Neural crest cell (in vitro differentiated cells): ENCODE measurements around the gene FHIT. TPM values are rescaled to one million over a fixed set of nuclear protein-coding genes. Genes with fewer than 3 reads are reported as not detected.

Experiments used
- DNase-seq: peaks from one replicate; pipeline ENCODE4 v3.0.0; 2021; ENCODE audit warnings: low read depth, mixed read lengths, low spot score
- H3K27ac Mint-ChIP-seq: one replicate; pipeline ENCODE4 v1.8.0; 2021; ENCODE audit warnings: mild to moderate bottlenecking, mixed read lengths; ENCODE audit not compliant: unreplicated experiment
- H3K27me3 Mint-ChIP-seq: 2 replicates; pipeline ENCODE4 v1.8.0; 2021; ENCODE audit warnings: low read depth, mild to moderate bottlenecking, mixed read lengths
- H3K36me3 Mint-ChIP-seq: 2 replicates; pipeline ENCODE4 v1.8.0; 2021; ENCODE audit warnings: low read depth, mild to moderate bottlenecking, mixed read lengths
- H3K4me1 Mint-ChIP-seq: 2 replicates; pipeline ENCODE4 v1.8.0; 2021; ENCODE audit warnings: mixed read lengths
- H3K4me3 Mint-ChIP-seq: one replicate; pipeline ENCODE4 v1.8.0; 2021; ENCODE audit warnings: mild to moderate bottlenecking, mixed read lengths
- H3K9me3 Mint-ChIP-seq: 2 replicates; pipeline ENCODE4 v1.8.0; 2021; ENCODE audit warnings: mixed read lengths
- total RNA-seq: library from RNA; stranded (reverse); gene quantifications from 2 replicates; pipeline ENCODE4 v1.2.1, GENCODE V29; 2021
- TF ChIP-seq, protein P1 (sequence below): fragments of 200-600 bp; sonication (generic); conservative IDR thresholded peaks from 2 replicates; pipeline ENCODE4 v1.5.0; 2021; ENCODE audit warnings: antibody characterized with exemption, mild to moderate bottlenecking

FHIT gene
- total RNA-seq, 1 donor from 2014 or later: 5.2 TPM

DNA sequence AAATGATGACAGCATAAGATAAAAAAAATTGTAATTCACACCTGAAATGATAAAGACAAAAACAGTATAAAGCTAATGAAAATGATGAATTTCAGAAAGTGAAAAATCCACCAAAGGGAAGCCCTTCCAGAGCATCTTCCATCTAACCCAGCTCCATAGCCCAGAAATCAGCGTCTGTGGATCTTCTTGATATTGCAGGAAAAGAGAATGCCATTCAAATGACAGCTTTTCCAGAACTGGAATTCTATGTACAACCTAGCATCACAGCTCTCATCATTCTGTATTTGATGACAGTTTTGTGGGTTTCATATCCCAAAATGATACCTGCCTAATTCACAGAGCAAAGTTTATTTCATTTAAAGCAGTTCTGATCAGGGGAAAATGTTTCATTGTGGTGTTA, 267.3 kb downstream of the FHIT start:
- Mint-ChIP-seq H3K27ac (no peak overlapping the region), H3K4me3 (no peak overlapping the region), H3K9me3 (peaks cover 19% of the 10 kb centered on the region)

DNA sequence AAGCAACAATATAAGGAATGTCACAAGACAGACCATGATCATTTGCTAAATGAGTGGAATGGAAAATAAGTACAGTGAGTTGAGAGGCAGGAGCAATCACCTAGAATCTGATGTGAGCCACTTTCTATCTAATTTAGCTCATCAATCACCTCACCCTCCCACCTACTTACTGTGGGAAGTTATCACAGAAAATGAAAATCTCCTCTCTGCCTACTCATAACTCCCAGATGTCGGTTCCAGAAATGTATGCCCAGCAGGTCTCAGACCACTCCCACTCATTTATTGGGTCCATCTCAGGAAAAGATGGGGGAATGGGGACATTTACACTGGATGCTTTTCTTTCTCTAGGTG, 270.9 kb downstream of the FHIT start:
- Mint-ChIP-seq H3K27ac (no peak overlapping the region), H3K4me3 (no peak overlapping the region), H3K9me3 (peaks cover 19% of the 10 kb centered on the region), H3K27me3 (no peaks in the 10 kb centered on the region), H3K4me1 (peaks cover 7% of the 10 kb centered on the region), H3K36me3 (peaks cover 19% of the 10 kb centered on the region)
- TF ChIP-seq, protein P1, sequence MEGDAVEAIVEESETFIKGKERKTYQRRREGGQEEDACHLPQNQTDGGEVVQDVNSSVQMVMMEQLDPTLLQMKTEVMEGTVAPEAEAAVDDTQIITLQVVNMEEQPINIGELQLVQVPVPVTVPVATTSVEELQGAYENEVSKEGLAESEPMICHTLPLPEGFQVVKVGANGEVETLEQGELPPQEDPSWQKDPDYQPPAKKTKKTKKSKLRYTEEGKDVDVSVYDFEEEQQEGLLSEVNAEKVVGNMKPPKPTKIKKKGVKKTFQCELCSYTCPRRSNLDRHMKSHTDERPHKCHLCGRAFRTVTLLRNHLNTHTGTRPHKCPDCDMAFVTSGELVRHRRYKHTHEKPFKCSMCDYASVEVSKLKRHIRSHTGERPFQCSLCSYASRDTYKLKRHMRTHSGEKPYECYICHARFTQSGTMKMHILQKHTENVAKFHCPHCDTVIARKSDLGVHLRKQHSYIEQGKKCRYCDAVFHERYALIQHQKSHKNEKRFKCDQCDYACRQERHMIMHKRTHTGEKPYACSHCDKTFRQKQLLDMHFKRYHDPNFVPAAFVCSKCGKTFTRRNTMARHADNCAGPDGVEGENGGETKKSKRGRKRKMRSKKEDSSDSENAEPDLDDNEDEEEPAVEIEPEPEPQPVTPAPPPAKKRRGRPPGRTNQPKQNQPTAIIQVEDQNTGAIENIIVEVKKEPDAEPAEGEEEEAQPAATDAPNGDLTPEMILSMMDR: no peak
- DNase-seq: no peak

More for the DNA sequence above, 267.3 kb downstream of the FHIT start:
- no peak for DNase-seq
- Mint-ChIP-seq H3K36me3 (peaks cover 20% of the 10 kb centered on the region), H3K27me3 (no peaks in the 10 kb centered on the region), H3K4me1 (peaks cover 7% of the 10 kb centered on the region)
- TF ChIP-seq, protein P1: no peak

DNA sequence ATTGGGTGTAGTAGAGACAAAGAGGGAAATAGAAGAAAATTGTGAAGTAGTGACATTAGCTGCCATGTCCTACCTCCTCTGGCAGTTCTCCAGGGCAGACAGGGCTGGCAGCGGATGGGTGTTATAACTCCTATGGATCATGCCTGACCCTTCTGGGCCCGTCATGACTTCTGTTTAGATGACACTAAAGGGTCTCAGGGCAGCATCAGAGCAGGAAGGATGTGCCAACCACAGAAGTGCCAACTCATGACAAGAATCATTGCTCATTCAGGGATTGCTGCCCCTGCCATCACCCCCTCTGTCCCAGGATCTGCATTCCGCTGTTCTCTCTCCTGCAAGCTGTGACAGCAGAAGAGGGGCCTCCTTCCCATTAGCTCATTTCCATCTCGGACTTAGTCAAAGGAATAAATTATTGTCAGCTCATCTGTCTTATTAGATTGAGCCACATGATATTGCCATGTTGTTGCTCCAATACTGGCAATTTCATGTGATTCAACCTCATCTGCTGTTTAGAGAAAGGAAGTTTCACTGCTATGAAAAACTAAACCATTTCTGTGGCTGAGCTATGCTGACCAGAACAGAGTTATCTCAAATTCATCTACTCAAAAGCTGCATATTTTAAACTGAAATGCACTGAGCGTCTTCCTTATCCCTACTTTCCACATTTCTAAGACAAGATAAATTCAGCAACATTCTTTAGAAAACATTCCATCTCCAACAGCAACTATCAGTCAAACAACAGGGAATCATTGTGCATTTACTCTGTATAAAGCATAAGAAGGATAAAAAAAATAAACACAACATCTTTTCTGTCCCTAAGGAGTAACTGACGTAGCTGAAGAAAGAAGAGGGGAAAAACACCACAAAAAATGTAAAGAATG, 271.6 kb downstream of the FHIT start:
- H3K27ac Mint-ChIP-seq: no peak overlapping the region

DNA sequence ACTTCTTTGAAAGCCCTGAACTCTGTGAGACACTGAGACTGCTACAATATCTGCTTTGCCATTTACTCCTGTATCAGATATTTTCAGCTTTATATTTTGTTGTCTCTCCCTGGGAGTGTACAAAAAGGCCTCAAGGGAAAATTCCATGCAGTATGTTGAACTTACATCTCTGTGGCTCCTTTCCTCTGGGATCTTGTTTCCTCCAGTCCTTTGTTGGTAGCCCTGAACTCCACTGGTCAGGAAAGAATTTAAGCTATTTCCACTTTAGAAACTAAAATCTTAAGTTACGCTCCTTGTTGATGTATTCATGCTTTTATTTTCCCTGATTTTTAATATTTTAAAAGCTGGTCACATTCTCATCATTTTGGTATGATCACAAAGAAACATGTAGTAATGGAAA, 277.9 kb downstream of the FHIT start:
- no peak overlapping the region for H3K27ac Mint-ChIP-seq
- H3K36me3 Mint-ChIP-seq: peaks cover 9% of the 10 kb centered on the region
- H3K27me3 Mint-ChIP-seq: no peaks in the 10 kb centered on the region
- no peak overlapping the region for H3K4me3 Mint-ChIP-seq
- TF ChIP-seq, protein P1: no peak
- H3K4me1 Mint-ChIP-seq: no peaks in the 10 kb centered on the region
- H3K9me3 Mint-ChIP-seq: peaks cover 7% of the 10 kb centered on the region
- DNase-seq: no peak

More for the DNA sequence above, 271.6 kb downstream of the FHIT start:
- Mint-ChIP-seq H3K4me1 (peaks cover 7% of the 10 kb centered on the region), H3K9me3 (peaks cover 15% of the 10 kb centered on the region), H3K36me3 (peaks cover 15% of the 10 kb centered on the region), H3K27me3 (no peaks in the 10 kb centered on the region), H3K4me3 (no peak overlapping the region)
- DNase-seq: no peak
- TF ChIP-seq, protein P1: no peak

DNA sequence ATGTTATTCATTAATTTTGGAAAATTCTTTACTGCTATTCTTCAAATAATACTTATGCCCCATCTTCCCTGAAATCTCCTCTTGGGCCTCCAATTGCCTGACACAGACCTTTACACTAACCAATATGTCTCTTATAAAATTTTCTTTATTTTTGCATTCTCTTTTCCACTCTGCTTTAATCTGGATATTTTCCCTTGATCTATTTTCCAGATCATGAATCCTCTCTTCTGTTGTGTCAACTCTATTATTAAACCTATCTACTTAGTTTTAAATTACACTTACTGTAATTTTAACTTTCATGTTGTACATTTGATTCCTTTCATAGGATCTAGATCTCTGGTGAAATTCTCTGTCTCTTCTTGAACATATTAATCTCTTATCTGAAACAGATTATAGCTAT, 278.7 kb downstream of the FHIT start:
- H3K27ac Mint-ChIP-seq: no peak overlapping the region
- H3K27me3 Mint-ChIP-seq: no peaks in the 10 kb centered on the region
- DNase-seq: no peak
- peaks cover 5% of the 10 kb centered on the region for H3K9me3 Mint-ChIP-seq
- H3K4me1 Mint-ChIP-seq: no peaks in the 10 kb centered on the region
- H3K4me3 Mint-ChIP-seq: no peak overlapping the region
- TF ChIP-seq, protein P1: no peak
- peaks cover 9% of the 10 kb centered on the region for H3K36me3 Mint-ChIP-seq
